HL-60 (cell line): Measurements from ENCODE around the gene FGGY.

Source experiments
- DNase-seq, 2 experiments: peaks; one replicate each; pipeline ENCODE4 v3.0.0-alpha.2; 2010 to 2020; ENCODE audit warnings: low read depth in 1 of 2, low spot score in 1 of 2
- H3K27ac ChIP-seq: fragments of 250-450 bp; sonication (Bioruptor Pico); replicated peaks from 2 replicates; pipeline ENCODE4 v1.5.1; 2020; ENCODE audit warnings: mild to moderate bottlenecking, moderate library complexity
- H3K27me3 ChIP-seq: fragments of 250-450 bp; sonication (Bioruptor Pico); 2 replicates; pipeline ENCODE4 v1.5.1; 2021; ENCODE audit warnings: mild to moderate bottlenecking, moderate library complexity; ENCODE audit not compliant: insufficient read depth, poor library complexity, severe bottlenecking
- H3K4me3 ChIP-seq: replicated peaks from 2 replicates; pipeline ENCODE4 v1.5.1; 2011; ENCODE audit warnings: mild to moderate bottlenecking, control low read depth, low read length; ENCODE audit not compliant: insufficient read depth
- CTCF ChIP-seq: IDR thresholded peaks from one replicate; pipeline ENCODE4 v1.5.1; 2011; ENCODE audit warnings: low read length, control low read depth, inconsistent platforms; ENCODE audit not compliant: insufficient read depth
- GABPA ChIP-seq: IDR thresholded peaks from 2 replicates; pipeline ENCODE4 v1.6.1; 2012; ENCODE audit warnings: low read depth
- POLR2AphosphoS5 ChIP-seq: IDR thresholded peaks from 2 replicates; pipeline ENCODE4 v1.6.1; 2012; ENCODE audit warnings: low read depth
- REST ChIP-seq: IDR thresholded peaks from 2 replicates; pipeline ENCODE4 v1.6.1; 2012; ENCODE audit warnings: low read depth; ENCODE audit not compliant: insufficient replicate concordance
- SPI1 ChIP-seq: IDR thresholded peaks from 2 replicates; pipeline ENCODE4 v1.6.1; 2012; ENCODE audit warnings: low read depth, mild to moderate bottlenecking, borderline replicate concordance

Gene FGGY

GRCh38 chr1:59408608-59409240 lies 111.8 kb downstream of the FGGY start:
- TF ChIP-seq REST (no peak), POLR2AphosphoS5 (no peak)

GRCh38 chr1:59409549-59409948 lies 112.7 kb downstream of the FGGY start:
- TF ChIP-seq REST = no peak
- TF ChIP-seq CTCF = no peak
- no peak for TF ChIP-seq SPI1
- no peak overlapping the region for H3K4me3 ChIP-seq
- no peak for DNase-seq
- 0 out of 2 replicates have a peak overlapping the region, but pooled peaks have one; percentile 10 for H3K27ac ChIP-seq
- no peaks in the 10 kb centered on the region for H3K27me3 ChIP-seq

More at GRCh38 chr1:59408608-59409240, 111.8 kb downstream of the FGGY start:
- no peak overlapping the region for H3K4me3 ChIP-seq
- no peaks in the 10 kb centered on the region for H3K27me3 ChIP-seq
- no peak for DNase-seq
- 0 out of 2 replicates have a peak overlapping the region, but pooled peaks have one; percentile 10 for H3K27ac ChIP-seq

- TF ChIP-seq POLR2AphosphoS5 (no peak), SPI1 (no peak), CTCF (no peak), GABPA (no peak), REST (no peak)
- DNase-seq = no peak
Measured at GRCh38 chr1:59409986-59410385, 113.1 kb downstream of the FGGY start.

More at GRCh38 chr1:59409986-59410385, 113.1 kb downstream of the FGGY start:
- H3K4me3 ChIP-seq = no peak overlapping the region
- H3K27me3 ChIP-seq = no peaks in the 10 kb centered on the region
- H3K27ac ChIP-seq = no peak overlapping the region
